GM23338 (cell line): ENCODE results near the gene COX14. TPM values are rescaled to one million over a fixed set of nuclear protein-coding genes. Genes with fewer than 3 reads are reported as not detected.

Source experiments
- ATAC-seq: fragments of 200-7000 bp; cut with Tn5 transposase; 3 replicates; pipeline ENCODE4 v1.9.1; 2020
- DNase-seq: peaks from one replicate; pipeline ENCODE4 v3.0.0-alpha.2; 2015; ENCODE audit warnings: low spot score
- H2AFZ ChIP-seq: fragments of 200-600 bp; sonication (generic); 2 replicates; pipeline ENCODE4 v1.8.0; 2016; ENCODE audit warnings: antibody characterized with exemption, mild to moderate bottlenecking, moderate library complexity
- H3F3A ChIP-seq: fragments of 200-600 bp; sonication (generic); replicated peaks from 2 replicates; pipeline ENCODE4 v1.8.0; 2017; ENCODE audit warnings: antibody characterized with exemption, mixed run types, low read depth
- H3K27ac ChIP-seq: fragments of 200-600 bp; sonication (generic); 2 replicates; pipeline ENCODE4 v1.6.1; 2016; ENCODE audit warnings: low read depth
- H3K27me3 ChIP-seq: fragments of 200-600 bp; sonication (generic); 2 replicates; pipeline ENCODE4 v1.8.0; 2016; ENCODE audit warnings: mild to moderate bottlenecking, mixed run types, moderate library complexity; ENCODE audit not compliant: insufficient read depth
- H3K36me3 ChIP-seq: fragments of 200-600 bp; sonication (generic); 2 replicates; pipeline ENCODE4 v1.8.0; 2016; ENCODE audit warnings: mild to moderate bottlenecking; ENCODE audit not compliant: insufficient read depth
- H3K4me1 ChIP-seq: fragments of 200-600 bp; sonication (generic); 2 replicates; pipeline ENCODE4 v1.8.0; 2016; ENCODE audit warnings: mild to moderate bottlenecking, moderate library complexity; ENCODE audit not compliant: insufficient read depth
- H3K4me2 ChIP-seq: fragments of 200-600 bp; sonication (generic); 2 replicates; pipeline ENCODE4 v1.7.1; 2017; ENCODE audit warnings: mixed run types
- H3K4me3 ChIP-seq: fragments of 200-600 bp; sonication (generic); 2 replicates; pipeline ENCODE4 v1.6.1; 2016; ENCODE audit warnings: mixed run types
- H3K79me2 ChIP-seq: fragments of 200-600 bp; sonication (generic); replicated peaks from 2 replicates; pipeline ENCODE4 v1.8.0; 2017; ENCODE audit warnings: mild to moderate bottlenecking; ENCODE audit not compliant: insufficient read depth
- H3K9me2 ChIP-seq: fragments of 200-600 bp; sonication (generic); 2 replicates; pipeline ENCODE4 v1.8.0; 2017; ENCODE audit not compliant: insufficient read depth
- H4K20me1 ChIP-seq: fragments of 200-600 bp; sonication (generic); replicated peaks from 2 replicates; pipeline ENCODE4 v1.8.0; 2017; ENCODE audit warnings: mild to moderate bottlenecking; ENCODE audit not compliant: insufficient read depth
- H3K27ac Mint-ChIP-seq: 2 replicates; pipeline ENCODE4 v1.8.0; 2020; ENCODE audit warnings: inconsistent platforms, mild to moderate bottlenecking, moderate library complexity, mixed read lengths
- H3K27me3 Mint-ChIP-seq: 3 replicates; pipeline ENCODE4 v1.8.0; 2022; ENCODE audit warnings: low read depth, mild to moderate bottlenecking, moderate library complexity, mixed read lengths, inconsistent platforms; ENCODE audit not compliant: insufficient read depth, poor library complexity
- H3K36me3 Mint-ChIP-seq: 3 replicates; pipeline ENCODE4 v1.8.0; 2021; ENCODE audit warnings: low read depth, mild to moderate bottlenecking, inconsistent platforms, moderate library complexity, mixed read lengths
- H3K4me1 Mint-ChIP-seq: 3 replicates; pipeline ENCODE4 v1.8.0; 2020; ENCODE audit warnings: mild to moderate bottlenecking, inconsistent platforms, mixed read lengths
- H3K4me3 Mint-ChIP-seq: 3 replicates; pipeline ENCODE4 v1.8.0; 2021; ENCODE audit warnings: moderate library complexity, mild to moderate bottlenecking, inconsistent platforms, mixed read lengths
- H3K9me3 Mint-ChIP-seq: 3 replicates; pipeline ENCODE4 v1.8.0; 2020; ENCODE audit warnings: moderate library complexity, mild to moderate bottlenecking, inconsistent platforms, mixed read lengths
- CTCF ChIP-seq, 2 experiments: fragments of 200-600 bp in 1 of 2; sonication (generic) in 1 of 2; conservative IDR thresholded peaks; 2 replicates each; pipeline versions ENCODE4 v1.5.1 to v1.6.1; 2016 to 2017; ENCODE audit warnings: antibody characterized with exemption in 2 of 2, low read depth in 2 of 2, mild to moderate bottlenecking in 2 of 2, moderate library complexity in 1 of 2
- ETS1 ChIP-seq: IDR thresholded peaks from 2 replicates; pipeline ENCODE4 v1.6.1; 2016; ENCODE audit warnings: antibody characterized with exemption
- EZH2 ChIP-seq: fragments of 200-600 bp; sonication (generic); IDR thresholded peaks from one replicate; pipeline ENCODE4 v1.8.0; 2017; ENCODE audit warnings: antibody characterized with exemption, mild to moderate bottlenecking, low read depth; ENCODE audit not compliant: unreplicated experiment
- JUNB ChIP-seq: IDR thresholded peaks from one replicate; pipeline ENCODE4 v1.6.1; 2016; ENCODE audit warnings: antibody characterized with exemption; ENCODE audit not compliant: unreplicated experiment
- NANOG ChIP-seq: IDR thresholded peaks from 2 replicates; pipeline ENCODE4 v1.6.1; 2016; ENCODE audit warnings: antibody characterized with exemption, borderline replicate concordance
- REST ChIP-seq: IDR thresholded peaks from one replicate; pipeline ENCODE4 v1.6.1; 2018; ENCODE audit warnings: antibody characterized with exemption; ENCODE audit not compliant: unreplicated experiment
- ZNF114 ChIP-seq: fragments of 250-450 bp; sonication (Bioruptor Pico); IDR thresholded peaks from 2 replicates; pipeline ENCODE4 v1.5.0; 2020; ENCODE audit warnings: mild to moderate bottlenecking, moderate library complexity
- ZNF331 ChIP-seq: fragments of 250-450 bp; sonication (Bioruptor Pico); IDR thresholded peaks from 2 replicates; pipeline ENCODE4 v1.5.0; 2020; ENCODE audit warnings: low read depth, mild to moderate bottlenecking, moderate library complexity
- polyA plus RNA-seq: library from polyadenylated mRNA; unstranded; fragments of >200 nt; fragmentation: Nextera tagmentation; extraction: Ambion mirVana; gene quantifications from 2 replicates; pipeline ENCODE4 v1.2.1, GENCODE V29; 2016
- total RNA-seq: library from RNA; depleted of rRNA; stranded (reverse); fragments of >200 nt; shearing (Covaris generic); gene quantifications from 2 replicates; pipeline ENCODE4 v1.2.3, GENCODE V29; 2014

The COX14 gene
- total and polyA plus RNA-seq, 2 experiments from 2014 or later = 43.7 to 73.5 TPM

- Histone ChIP-seq H3K27ac (peak overlapping the region; percentile 84), H3K36me3 (no peaks in the 10 kb centered on the region), H3K4me2 (peak overlapping the region; percentile 59), H3F3A (peaks cover 16% of the 10 kb centered on the region), H3K9me2 (no peaks in the 10 kb centered on the region), H3K79me2 (peaks cover 23% of the 10 kb centered on the region), H3K4me1 (peaks cover 12% of the 10 kb centered on the region; the same call in 1 of the 2 replicates), H3K4me3 (peak overlapping the region; percentile 45), H2AFZ (peak overlapping the region; percentile 94), H3K27me3 (no peaks in the 10 kb centered on the region), H4K20me1 (no peaks in the 10 kb centered on the region)
- peaks cover 2% of the 10 kb centered on the region; the same call in 1 of the 3 replicates for H3K9me3 Mint-ChIP-seq
- peaks cover 3% of the 10 kb centered on the region; the same call in 2 of the 3 replicates for H3K36me3 Mint-ChIP-seq
- peak overlapping the region; percentile 94; the same call in 1 of the 2 replicates for H3K27ac Mint-ChIP-seq
- H3K4me1 Mint-ChIP-seq = peaks cover 24% of the 10 kb centered on the region
- DNase-seq = peak; percentile 70
- H3K27me3 Mint-ChIP-seq = peaks cover 7% of the 10 kb centered on the region
- peak; percentile 7 for ATAC-seq
- no peak for TF ChIP-seq ETS1
- TF ChIP-seq JUNB = no peak
- no peak for TF ChIP-seq REST
- H3K4me3 Mint-ChIP-seq = peak overlapping the region; percentile 97
These were observed 1.2 kb upstream of the COX14 start for GRCh38 chr12:50110762-50111351.

GRCh38 chr12:50111395-50111692 is 692 bp upstream of the COX14 start:
- H3K4me2 ChIP-seq = peak overlapping the region; percentile 59
- no peak for DNase-seq
- peaks cover 16% of the 10 kb centered on the region for H3F3A ChIP-seq
- no peaks in the 10 kb centered on the region for H3K36me3 ChIP-seq
- no peaks in the 10 kb centered on the region for H3K9me2 ChIP-seq
- peaks cover 24% of the 10 kb centered on the region for H3K4me1 Mint-ChIP-seq
- H3K27me3 ChIP-seq = no peaks in the 10 kb centered on the region
- peaks cover 7% of the 10 kb centered on the region for H3K27me3 Mint-ChIP-seq
- H3K27ac Mint-ChIP-seq = peak overlapping the region; percentile 94
- peak overlapping the region; percentile 97 for H3K4me3 Mint-ChIP-seq
- H3K79me2 ChIP-seq = peaks cover 23% of the 10 kb centered on the region
- H3K27ac ChIP-seq = no peak overlapping the region; the same call in 1 of the 2 replicates
- H3K9me3 Mint-ChIP-seq = peaks cover 2% of the 10 kb centered on the region; the same call in 1 of the 3 replicates
- H3K36me3 Mint-ChIP-seq = peaks cover 3% of the 10 kb centered on the region; the same call in 2 of the 3 replicates
- ATAC-seq = peak; percentile 1
- H3K4me3 ChIP-seq = peak overlapping the region; percentile 45
- peaks cover 12% of the 10 kb centered on the region; the same call in 1 of the 2 replicates for H3K4me1 ChIP-seq
- peak overlapping the region; percentile 94; the same call in 1 of the 2 replicates for H2AFZ ChIP-seq
- H4K20me1 ChIP-seq = no peaks in the 10 kb centered on the region
- TF ChIP-seq ZNF331 = no peak
- TF ChIP-seq CTCF (conservative IDR thresholded peaks at IDR 0.05; ENCODE audit: low read depth in 2 of 2) = no peak
- no peak for TF ChIP-seq NANOG
- TF ChIP-seq REST = no peak
- TF ChIP-seq ETS1 = no peak
- TF ChIP-seq ZNF114 = no peak
- no peak for TF ChIP-seq JUNB
- no peak for TF ChIP-seq EZH2
